CD4-positive, alpha-beta T cell treated with Interleukin-15 for 4 hours (primary cell): Measurements from ENCODE around the gene AHRR.

Experiments
- DNase-seq: peaks from one replicate; pipeline ENCODE4 v3.0.0-alpha.2; 2020; ENCODE audit warnings: low spot score

AHRR gene

DNA sequence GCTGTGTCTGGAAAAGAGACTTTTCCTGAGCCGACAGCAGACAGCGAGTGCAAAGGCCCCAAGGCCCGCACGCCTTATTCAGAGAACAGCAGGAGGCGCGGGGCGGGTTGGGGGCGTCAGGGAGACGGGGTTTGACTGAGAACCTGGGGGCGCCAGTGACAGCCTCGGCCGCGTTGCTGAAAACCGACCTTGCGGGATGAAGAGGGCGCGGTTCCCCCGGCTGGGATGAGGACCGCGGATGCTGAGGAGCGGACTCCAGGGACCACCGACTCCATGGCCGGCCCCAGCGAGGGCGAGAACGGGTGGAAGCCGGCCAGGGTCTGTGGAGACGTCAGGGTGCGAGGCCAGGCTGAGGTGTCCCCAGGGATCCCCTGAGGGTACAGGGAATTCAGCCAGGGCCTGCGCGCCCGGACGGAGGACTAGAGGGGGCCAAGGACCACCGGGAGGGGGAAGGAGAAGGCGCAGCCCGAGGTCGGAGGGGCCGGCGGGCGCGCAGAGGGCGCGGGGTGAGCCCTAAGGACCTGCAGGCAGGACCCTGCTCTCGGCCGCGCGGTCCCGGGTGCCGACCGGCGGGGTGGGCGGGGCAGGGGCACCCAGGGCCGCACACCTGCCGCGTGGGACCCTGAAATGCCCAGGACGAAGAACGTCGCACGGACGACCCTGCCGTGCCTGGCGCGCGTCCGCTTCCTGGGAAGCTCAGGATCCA, 837 bp upstream of the AHRR start:
- no peak for DNase-seq

DNA sequence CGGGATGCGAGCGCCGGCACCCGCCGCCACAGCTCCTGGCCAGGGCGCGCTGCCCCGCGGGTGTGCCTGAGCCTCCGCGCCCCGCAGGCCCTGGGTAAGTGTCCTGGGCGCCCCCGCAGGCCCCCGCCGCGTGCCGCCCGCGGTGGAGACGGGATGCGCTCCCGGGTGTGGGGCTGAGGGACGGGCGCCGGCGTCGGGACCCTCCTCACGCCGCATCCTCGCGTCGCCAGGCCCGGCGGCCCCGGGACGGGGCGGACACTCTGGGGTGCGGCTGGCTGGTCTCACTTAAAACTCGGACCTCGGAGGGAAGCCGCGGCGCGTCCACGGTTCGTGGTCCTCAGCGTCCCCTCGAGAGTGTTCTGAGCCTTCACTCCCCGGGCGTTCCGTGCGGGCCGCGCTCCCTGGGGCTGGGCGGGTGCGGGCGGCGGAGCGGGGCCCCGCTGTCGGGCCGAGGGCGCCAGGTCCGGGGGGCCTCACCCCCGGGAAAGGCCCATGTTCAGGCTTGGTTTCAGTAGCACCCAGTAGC, 275 bp downstream of the AHRR start:
- no peak for DNase-seq

DNA sequence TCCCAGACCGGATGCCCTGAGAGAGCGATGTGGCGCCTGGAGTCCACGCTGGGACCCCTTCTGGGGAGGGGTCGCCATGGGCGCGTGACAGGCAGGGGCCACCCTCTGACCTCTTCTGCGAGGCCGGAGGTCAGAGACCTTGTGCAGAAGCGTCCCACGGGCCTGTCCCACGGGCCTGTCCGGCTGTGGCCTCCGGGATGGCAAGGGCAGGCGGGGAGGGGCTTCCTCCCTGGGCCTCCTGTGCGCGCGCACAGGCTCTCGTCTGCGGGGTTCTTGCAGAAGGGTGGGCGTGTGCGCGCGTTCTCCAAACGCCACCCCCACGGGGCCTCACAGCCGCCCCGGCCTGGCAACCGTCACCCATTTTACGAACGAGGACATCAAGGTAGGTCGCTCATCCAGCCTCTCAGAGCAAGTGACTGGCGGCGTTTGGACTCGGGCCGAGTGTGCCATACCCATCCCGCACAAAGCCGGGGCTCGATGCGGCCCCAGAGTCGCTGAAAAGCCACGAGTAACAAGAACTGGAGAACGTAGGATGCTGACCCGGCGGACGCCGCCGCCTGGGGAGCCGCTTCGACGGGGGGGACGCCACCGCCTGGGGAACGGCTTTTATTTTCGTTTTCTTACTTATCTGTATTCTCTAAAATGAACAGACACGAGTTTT, 897 bp downstream of the AHRR start:
- DNase-seq, result no peak

DNA sequence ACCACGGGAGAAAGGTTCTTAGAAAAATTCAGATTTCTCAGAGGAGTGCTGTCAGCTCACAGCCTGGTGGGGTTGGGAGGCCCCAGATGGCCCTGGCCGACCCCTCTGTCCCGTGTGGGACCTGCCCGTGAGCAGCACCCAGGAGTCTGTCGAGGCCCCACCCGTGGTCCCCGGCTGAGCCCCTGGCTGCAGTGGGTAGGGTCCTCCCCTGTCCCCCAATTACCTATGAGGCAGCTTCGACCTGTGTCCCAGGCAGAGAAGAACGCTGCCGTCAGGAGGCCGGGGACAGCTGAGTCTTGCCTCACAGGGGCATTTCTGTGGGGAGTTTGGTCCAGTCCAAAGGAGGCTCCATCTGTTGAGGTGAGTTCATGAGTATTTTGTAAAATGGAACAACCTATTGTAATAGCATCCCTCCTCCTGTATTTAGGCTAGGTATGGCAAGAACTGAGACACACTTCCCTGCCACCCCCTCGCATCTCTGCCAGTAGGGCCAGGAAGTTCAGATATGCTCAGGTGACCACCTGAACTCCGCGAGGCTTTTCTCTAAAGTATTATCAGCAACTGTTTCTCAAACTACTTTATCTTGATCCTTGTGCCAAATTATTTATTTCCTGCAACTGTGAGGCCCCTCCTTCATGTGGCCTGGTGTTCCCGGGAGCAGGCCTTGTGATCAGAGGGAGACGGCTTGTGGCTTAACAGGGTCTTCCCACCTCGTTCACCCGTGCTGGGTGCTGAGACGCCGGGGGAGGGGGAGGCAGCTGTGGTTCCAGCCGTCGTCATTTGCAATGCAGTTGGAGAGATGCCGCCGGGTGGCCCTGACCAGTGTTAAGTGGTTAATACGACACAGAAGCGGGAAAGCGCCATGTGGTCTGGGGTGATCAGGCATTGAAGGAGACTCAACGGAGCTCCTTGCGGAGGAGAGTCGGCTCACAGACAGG, 1.7 kb downstream of the AHRR start:
- DNase-seq, result no peak

DNA sequence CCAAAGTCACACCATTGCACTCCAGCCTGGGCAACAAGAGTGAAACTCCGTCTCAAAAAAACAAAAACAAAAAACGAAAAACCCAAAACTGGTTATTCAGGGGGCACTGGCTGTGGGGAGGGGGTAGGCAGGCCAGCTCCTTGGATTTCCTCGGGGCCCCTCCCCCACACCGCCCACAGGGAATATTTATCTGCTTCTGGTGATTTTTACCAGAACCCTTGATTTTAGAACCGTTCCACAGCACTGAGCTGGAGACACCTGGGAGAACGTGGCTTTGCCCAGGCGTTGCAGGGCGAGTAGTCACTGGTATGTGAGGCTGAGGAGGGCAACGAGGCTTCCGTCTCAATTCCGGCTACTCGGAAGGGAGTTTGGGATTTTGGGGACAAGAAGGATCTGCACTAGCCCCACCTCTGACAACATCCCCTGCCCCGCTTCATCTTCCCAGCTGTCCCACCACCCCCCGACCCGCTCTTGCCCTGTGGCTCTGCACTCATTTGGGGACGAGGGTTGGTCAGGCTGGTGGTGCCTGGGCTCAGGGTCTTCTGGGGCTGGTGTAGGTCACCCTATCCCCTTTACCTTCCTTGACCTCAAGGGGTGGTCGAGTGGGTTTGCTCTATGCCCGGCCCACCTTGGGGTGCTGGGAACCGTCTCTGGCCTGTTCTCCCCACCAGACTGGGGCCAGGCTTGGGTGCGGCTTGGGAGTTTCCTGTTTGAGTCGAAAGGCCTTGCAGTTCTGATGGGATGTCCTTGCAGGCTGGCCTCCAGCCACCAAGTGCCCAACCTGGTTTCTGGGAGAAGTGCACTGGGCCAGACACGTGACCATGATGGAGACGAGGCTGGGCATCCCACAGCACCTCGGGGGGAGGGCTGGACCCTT, 3.5 kb downstream of the AHRR start:
- no peak for DNase-seq

DNA sequence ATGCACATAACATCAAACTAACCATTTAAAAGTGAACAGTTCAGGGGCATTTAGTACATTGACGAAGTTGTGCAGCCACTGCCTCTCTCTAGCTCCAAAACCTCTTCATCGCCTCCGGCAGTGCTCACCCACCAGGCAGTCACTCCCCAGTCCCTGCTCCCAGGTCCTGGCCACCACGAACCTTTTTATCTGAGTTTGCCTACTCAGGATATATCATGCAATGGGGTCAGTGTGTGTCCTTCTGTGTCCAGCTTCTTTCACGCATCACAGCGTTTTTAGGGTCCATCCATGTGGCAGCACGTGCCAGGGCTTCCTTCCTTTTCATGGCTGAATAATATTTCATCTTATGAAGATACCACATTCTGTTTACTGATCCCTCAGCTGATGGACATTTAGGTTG, 4.6 kb downstream of the AHRR start:
- DNase-seq, result no peak

DNA sequence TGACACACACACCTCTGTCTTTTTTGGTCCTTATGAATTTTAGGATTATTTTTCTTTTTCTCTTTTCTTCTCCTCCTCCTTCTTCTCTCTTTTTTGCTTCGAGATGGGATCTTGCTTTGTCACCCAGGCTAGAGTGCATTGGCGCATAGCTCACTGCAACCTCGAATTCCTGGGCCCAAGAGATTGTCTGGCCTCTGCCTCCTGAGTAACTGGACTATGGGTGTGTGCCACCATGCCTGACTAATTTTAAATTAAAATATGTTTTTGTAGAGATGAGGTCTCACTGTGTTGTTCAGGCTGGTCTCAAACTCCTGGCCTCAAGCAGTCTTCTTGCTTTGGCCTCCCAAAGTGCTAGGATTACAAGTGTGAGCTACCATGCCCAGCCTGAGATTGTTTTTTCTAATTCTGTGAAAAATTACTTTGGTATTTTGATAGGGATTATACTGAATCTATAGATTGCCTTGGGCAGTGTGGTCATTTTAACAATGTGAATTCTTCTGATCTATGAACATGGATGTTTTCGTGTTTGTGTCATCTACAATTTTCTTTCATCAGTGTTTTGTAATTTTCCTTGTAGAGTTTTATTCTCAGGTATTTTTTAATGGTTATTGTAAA, 7.7 kb downstream of the AHRR start:
- no peak for DNase-seq

DNA sequence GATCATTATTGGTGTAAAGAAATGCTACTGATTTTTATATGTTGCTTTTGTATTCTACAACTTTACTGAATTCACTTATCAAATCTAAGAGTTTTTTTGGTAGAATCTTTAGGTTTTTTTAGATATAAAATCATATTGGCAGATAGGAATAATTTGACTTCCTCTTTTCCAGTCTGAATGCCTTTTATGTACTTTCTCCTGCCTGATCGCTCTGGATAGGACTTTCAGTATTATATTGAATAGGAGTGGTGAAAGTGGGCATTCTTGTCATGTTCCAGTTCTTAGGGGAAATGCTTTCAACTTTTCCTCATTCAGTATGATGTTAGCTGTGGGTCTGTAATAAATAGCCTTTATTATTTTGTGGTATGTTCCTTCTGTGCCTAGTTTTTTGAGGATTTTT, 8.3 kb downstream of the AHRR start:
- DNase-seq, result no peak

DNA sequence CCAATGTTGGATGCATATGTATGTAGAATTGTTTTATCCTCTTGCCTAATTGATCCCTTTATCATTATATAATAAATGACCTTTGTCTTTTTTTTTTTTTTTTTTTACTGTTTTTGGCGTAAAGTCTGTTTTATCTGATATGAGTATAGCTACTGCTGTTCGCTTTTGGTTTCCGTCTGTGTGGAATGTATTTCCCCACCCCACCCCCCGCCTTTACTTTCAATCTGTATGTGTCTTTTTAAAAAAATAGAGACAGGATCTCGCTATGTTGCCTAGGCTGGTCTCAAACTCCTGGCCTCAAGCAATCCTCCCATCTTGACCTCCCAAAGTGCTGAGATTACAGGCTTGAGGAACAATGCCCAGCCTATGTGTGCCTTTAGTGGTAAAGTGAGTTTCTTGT, 11.3 kb downstream of the AHRR start:
- DNase-seq, result no peak

DNA sequence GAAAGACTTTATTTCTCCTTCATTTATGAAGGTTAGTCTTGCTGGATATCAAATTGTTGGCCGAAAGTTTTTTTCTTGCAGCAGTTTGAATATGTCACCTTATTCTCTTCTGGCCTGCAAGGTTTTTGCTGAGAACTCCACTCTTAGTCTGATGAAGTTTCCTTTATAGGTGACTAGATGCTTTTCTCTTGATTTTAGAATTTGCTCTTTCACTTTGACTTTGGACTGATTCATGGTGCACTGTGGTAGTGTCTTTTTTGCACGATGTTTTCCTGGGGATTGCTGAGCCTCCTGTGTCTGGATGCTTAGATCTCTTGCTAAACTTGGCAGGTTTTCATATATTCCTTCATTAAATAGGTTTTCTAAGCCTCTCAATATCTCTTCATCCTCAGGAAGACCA, 12.4 kb downstream of the AHRR start:
- DNase-seq, result no peak

DNA sequence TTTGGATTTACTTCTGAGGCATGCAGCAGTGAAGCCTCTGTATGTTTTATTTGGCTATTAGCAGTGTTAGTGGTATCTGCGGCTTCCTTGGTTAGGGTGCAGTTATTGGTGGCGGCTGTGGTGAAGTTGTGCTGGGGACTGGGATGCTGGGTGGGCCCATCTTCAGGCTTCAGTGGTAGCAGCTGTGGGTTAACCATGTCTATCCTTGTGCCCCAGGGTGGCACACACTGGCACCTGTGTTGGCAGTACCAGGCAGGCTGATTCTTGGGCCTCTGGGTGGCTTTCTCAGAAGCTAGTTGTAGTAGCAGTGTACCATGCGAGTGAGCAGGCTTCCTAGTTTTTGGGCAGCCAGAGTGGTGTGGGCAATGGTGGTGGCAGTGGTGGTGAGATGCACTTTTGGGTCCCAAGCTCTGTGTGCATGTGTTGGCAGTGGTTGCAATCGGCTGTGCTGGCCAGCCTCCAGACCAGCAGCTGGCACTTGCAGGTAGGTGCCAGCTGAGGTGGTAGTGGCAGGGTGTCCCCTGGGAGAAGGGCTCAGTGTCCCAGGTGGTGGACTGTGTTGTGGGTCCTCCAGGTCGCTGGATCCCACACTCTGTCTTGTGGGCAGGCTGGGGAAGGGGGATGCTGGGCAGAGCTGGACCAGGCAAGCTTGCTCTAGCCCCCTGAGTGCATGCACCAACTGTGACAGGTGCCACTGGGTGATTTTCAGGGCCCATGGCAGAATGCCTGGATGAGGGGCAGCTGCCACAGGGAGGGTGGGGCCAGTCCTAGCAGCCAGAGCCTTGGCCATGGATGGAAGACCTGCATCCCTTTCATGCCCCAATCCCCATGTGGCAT, 13.6 kb downstream of the AHRR start:
- no peak for DNase-seq

DNA sequence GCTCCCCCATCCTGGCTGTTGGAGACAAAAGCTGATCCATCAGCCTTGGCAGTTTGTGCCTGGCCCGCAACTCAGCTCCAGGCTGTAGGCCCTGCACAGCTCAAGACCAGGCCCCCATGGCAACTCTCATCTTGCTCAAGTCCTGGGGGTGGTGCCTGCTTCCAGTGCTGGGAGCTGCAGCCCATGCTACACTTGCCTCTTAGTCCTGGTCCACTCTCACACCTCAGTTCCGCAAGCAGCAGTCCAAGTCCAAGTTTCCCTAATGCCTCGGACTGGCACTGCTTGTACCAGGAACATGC, 14.2 kb downstream of the AHRR start:
- no peak for DNase-seq

DNA sequence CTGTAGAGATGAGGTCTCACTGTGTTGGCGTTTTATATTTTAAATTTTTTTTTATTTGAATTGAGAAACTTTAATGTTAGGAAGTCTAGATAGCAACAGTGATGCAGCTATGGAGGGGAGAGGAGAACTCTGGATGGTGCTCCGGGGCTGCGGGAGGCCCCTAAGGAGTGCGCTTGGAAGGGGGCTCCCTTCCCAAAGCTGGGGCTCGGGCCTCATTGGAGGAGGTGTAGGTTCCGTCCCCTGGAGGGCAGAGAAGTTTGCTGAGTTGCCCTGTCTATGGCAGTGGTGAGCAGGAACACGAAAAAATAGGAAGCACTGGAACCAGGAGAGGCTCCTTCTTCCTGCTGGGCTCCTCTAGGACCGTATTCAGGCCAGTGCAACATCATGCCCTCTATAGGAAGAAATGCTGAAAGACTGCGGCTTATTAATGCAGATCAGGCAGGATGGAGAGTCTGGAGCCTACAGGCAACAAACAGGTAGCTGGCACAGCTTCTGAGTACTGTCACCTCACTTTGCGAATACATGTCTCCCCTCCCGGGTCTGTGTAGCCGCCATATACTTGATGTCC, 16.1 kb downstream of the AHRR start:
- no peak for DNase-seq

DNA sequence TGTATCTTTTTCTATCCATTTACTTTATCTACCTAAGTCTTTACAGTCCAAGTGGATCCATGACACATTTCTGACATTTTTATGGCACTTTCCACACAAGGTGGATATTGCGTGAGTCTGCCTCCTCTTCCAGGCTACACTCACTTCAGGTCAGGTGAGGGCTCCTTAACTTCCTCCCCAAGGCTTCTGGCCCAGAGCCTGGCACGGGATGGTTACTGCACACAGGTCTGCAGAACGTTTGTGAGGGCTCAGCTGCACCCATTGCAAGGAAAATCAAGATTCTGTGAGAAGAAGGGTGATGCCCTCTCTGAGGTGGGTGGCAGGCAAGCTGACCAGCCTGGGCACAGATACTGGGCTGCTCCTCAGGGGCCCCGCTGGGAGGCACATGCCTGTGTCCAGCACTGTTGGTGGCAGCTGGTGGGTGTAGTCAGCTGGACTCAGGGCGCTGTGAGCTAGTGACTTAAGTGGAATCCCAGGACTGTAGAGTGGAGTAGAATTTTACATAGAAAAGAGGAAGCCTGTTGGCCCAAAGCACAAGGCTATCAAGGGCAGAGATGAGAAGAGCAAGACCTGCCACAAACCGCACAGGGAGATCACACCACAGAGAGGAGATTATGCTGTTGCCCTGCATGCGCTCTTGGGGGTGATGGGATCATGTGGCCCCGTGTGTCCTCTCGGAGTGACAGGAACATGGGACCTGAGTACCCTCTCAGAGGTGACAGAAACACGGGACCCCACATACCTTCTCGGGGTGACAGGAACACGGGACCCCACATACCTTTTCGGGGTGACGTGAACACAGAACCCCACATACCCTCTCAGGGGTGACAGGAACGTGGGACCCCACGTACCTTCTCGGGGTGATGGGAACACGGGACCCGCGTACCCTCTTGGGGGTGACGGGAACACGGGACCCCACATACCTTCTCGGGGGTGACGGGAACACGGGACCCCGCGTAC, 21.3 kb downstream of the AHRR start:
- no peak for DNase-seq

DNA sequence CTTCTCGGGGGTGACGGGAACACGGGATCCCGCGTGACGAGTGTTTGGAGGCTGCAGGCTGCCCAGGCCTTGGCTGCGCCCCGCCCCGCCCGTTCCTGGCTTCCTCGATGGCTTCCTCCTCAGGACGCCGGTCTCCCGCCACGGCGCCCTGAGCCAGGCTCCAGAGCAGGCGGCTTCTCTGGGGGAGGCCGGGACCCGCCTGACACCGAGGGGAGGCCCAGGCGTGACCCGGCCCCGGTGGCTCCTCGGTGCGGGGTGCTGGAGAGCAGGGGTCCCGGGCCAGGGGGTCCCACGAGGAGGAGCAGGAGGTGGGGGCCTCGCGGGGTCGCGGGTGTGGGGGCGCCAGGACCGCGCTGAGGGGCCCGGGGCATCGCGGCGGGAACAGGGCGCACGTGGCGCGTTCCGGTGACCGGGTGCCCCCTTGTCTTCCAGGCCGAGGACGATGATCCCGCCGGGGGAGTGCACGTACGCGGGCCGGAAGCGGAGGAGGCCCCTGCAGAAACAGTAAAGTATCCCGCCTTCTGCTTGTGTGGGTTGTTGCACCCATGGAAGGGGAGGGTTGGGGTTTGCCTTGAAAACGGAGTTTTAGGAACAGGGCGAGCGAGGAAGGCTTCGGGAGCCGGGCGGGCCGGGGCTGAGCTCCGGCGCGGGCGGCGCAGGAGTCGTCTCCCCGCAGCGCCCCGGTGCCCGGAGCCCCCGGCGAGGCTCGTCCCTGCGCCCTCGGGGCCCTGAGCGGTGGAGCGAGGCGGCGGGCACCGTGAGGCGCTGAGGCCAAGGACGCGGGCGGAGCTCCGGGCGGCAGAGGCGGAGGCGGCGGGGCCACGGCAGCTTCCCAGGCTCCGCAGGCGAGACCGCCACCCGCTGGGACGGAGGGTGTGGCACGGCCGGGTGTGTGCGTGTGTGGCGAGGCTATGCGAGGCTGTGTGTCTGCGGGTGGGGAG, 22.2 kb downstream of the AHRR start:
- peak; percentile 31 for DNase-seq

DNA sequence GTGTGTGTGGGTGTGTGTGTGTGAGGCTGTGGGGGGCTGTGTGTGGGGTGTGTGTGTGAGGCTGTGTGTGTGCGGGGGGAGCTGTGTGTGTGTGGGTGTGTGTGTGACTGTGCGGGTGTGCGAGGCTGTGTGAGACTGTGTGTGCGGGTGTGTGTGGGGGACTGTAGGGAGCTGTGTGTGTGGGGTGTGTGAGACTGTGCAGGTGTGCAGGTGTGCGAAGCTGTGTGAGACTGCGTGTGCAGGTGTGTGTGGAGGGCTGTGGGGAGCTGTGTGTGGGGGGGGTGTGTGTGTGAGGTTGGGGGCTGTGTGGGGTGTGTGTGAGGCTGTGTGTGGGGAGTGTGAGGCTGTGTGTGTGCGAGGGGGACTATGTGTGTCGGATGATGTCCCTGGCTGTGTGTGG, 23.2 kb downstream of the AHRR start:
- no peak for DNase-seq

DNA sequence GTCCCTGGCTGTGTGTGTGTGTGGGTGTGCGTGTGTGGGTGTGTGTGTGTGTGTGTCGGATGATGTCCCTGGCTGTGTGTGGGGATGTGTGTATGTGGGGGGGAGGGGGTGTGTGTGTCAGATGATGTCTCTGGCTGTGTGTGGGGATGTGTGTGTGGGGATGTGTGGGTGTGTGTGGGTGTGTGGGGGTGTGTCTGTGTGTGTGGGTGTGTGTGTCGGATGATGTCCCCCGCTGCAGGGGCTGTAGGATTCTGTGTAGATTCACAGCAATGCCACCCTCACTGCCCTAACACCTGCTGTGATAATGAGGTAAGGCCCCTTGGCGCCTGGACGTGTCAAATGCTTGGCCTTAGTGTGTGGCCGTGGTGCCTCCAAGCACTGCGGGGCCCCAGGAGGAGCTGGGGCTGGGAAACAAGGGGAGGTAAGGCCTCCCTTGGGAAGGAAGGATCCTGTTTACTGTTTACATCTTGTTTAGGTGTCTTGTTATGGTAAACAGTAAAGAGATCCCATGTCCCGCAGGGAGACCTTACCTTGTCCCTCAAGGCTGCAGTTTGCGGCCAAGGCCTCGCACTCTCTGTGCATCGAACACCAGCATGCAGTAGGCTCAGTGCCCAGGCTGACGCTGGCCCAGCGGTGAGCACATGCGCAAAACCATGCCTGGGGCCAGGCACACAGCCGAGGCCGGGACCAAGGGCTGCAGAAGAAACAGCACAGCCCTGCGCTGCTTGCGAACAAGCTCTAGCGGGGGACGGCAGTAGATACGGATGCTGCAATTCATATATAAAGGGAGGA, 24.1 kb downstream of the AHRR start:
- DNase-seq, result no peak
